DMS53 treated with DMSO at 0.1 percent for 48 hours (cell line): ENCODE results near the gene YAP1.
A peak's percentile ranks its signal among the peaks of the same experiment; 100 is the strongest.

Experiments used
- DNase-seq: peaks from one replicate; lab custom pipeline; 2025; ENCODE audit not compliant: unreplicated experiment; lab: John Stamatoyannopoulos, UW

YAP1 gene

DNA sequence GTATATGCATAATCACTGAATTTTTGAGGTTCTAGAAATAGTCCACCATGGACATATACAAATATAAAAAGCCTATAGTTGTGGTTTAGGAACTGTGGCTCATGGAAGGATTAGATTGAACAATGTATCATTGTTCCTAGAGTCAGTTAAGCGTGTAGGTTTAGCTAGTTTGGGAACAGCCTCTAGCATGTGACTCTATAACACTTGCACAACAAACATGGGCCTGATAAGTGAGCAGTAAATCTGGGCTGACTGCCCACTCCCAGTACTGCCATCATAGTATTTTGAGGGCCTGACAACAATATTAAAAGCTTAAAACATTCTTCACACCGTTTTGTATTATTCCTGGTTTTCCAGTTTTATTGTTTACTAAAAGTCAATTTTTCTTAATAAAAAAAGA is 47.0 kb downstream of the YAP1 start:
- DNase-seq, result no peak

GRCh38 chr11:102158164-102158735 is 48.0 kb downstream of the YAP1 start:
- DNase-seq, result no peak

- no peak for DNase-seq
Measured at GRCh38 chr11:102163368-102163767, 53.1 kb downstream of the YAP1 start.

GRCh38 chr11:102166175-102167064 is 56.2 kb downstream of the YAP1 start:
- no peak for DNase-seq

- DNase-seq, result no peak
Measured at GRCh38 chr11:102168481-102168880, 58.2 kb downstream of the YAP1 start.

DNA sequence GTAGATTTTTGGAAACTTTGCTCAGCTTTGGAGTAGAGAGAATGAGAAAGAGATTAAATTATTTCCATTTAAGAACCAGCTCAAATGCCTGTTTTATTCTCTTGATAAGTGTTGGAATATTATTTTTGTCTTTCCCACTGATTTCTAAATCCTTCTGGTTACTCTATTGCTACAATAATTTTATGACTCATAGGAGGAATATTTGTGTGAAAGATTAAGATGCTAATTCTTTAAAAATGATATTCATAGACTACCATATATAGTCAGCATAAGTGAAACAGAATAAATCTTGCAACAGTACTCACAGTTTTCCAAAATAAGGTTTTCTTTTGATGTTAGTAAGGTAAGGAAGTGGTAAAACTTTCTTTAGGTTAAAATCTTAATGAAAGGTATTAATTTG is 60.9 kb downstream of the YAP1 start:
- no peak for DNase-seq

DNA sequence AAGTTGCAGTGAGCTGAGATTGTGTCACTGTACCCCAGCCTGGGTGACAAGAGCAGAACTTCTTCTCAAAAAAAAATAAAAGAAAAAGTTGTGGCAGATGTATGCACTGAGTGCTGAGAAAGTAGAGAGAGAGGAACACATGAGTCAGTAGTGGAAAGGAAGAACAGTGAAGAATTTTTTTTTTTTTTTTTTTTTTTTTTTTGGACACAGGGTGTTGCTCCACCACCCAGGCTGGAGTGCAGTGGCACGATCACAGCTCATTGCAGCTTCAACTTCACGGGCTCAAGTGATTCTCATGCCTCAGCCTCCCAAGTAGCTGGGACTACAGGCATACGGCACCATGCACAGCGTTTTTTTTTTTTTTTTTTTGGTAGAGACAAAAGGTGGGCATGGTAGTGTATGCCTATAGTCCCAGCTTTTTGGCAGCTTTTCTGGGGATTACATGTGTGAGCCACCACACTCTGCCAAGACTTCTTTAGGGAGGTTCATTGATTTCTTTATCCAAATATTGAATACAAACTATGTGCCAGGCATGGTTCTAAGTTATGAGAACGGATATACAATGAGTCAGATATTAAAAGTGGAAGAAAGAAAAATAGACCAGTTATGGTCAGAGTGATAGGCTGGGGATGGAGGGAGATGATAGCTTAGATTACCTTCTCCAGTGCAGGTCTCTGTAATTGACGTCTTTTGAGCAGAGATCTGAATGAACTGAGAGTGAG is 62.0 kb downstream of the YAP1 start:
- DNase-seq, result no peak

- no peak for DNase-seq
Measured at GRCh38 chr11:102177126-102177525, 66.9 kb downstream of the YAP1 start.

GRCh38 chr11:102177974-102178631 is 67.9 kb downstream of the YAP1 start:
- DNase-seq, result peak; percentile 98

- DNase-seq, result no peak
Measured at GRCh38 chr11:102179371-102179770, 69.1 kb downstream of the YAP1 start.

DNA sequence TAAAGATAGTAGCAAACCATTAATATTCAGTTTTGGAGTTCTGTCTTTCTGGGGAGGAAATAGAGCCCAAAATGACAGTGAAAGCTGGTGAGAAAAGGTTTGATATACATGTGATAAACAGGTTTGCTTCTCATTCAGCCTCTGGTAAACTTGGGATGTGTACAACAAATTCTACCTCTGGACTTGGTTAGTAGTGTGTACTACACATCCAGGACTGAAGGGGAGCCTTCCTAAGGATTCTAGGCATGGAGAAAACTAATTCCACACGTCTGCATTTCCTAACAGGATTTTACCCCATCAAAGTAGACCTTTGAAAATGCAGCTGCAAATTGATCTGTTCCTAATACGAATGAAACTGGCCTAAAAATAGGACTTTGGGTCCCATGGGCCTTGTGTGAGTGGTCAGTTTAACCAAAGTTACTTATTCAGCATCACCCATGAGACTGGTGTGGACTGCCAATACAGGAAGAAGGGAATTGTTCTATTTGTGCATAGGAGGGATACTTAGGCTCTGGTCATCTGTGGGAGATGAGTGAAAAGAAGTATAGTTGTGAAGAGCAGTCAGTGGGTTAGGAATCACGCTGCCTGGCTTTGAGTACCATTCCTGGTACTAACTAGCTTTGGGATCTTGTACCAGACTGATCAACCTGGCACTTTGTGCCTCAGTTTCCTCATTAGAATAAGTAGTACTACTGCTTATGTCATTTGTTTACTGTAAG is 74.2 kb downstream of the YAP1 start:
- no peak for DNase-seq

DNA sequence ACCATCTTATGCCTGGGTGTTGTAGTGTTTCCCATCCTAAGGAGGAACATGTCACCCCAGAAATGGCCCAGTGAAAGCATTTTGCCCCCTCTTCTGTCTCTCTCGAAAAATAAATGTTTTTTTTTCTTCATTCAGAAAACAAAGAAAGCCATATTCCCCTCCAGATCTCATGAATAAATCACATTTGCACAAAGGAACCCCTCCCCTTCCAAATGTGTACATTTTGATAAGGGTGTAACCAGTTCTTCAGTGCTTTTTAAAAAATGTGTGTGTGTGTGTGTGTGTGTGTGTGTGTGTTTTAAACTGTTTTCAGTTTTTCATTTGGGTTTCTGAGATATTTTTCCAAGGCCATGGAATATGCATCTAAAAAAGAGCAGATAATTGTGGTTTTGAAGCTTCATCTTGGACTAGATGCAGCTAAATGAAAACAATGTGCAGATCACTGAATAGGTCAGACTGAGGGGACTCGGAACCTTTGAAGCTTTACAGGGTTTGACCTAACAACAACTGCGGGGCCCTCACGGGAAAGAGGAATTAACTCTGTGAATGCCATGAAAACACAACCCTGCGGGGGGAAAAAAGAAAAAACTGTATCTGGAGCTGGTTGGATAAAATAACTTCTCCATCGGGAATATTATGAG is 76.4 kb downstream of the YAP1 start:
- no peak for DNase-seq

- DNase-seq, result no peak
Measured at GRCh38 chr11:102187416-102188151, 77.3 kb downstream of the YAP1 start.

GRCh38 chr11:102188488-102188887 is 78.2 kb downstream of the YAP1 start:
- peak; percentile 90 for DNase-seq

GRCh38 chr11:102191832-102192231 is 81.6 kb downstream of the YAP1 start:
- no peak for DNase-seq

GRCh38 chr11:102192349-102193066 is 82.3 kb downstream of the YAP1 start:
- DNase-seq, result no peak

DNA sequence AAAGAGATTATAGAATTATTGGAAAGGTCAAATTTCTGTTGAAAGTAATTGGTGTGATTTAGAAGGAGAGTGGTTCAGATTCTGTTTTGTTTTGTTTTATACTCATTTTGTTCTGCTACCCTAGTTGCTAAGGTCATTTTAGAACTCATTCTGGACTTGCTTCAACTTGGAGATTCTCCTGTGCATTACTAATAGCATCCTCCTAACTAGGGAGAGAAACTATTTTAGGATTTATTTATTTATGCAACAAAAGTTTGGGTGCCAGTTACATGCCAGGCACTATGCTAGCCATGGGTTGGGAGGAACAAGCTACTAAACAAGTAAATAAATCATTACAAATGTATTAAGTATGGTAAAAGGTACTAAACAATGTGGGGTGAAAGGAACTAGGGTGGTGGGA is 84.0 kb downstream of the YAP1 start:
- DNase-seq, result no peak

DNA sequence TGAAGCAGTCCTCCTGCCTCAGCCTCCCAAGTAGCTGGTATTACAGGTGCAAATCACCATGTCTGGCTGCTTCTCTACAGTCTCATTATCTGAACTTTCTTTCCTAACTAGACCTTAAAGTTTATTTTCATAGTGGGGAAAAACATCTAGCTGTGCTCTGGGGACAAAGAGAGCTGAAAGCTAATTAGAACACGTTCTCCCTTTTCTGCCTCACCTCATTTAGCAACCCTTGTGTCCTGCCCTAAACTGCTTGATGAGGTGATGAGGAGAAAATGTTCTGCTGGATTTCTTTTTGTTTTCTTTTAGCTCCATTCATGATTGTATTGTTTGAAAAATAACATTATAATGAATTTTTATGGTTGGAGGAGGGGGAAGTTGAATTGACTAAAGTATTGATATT is 84.7 kb downstream of the YAP1 start:
- DNase-seq, result no peak

DNA sequence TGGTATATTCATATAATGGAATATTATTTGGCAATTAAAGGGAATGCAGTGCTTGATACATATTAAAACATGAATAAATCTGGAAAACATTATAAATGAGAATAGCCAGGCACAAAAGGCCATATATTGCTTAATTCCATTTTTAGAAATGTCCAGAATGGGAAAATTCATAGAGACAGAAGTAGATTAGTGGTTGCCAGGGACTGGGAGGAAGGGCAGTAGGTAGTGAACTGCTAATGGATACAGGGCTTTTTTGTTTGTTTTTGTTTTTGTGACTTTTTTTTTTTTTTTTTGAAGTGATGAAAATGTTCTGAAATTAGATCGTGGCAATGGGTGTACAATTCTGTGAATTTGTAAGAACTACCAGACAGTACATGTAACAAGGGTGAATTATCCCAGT is 86.1 kb downstream of the YAP1 start:
- DNase-seq, result no peak
